Endothelial cell of umbilical vein (primary cell): ENCODE measurements around the gene ARID1B.

Source experiments
- EZH2 ChIP-seq: IDR thresholded peaks from 2 replicates; pipeline ENCODE4 v1.6.1; 2012; ENCODE audit warnings: borderline replicate concordance, low read depth, mild to moderate bottlenecking, moderate library complexity, low read length, inconsistent platforms; ENCODE audit not compliant: severe bottlenecking
- FOS ChIP-seq: IDR thresholded peaks from 2 replicates; pipeline ENCODE4 v1.6.1; 2011; ENCODE audit warnings: mild to moderate bottlenecking, low read length, moderate library complexity, borderline replicate concordance; ENCODE audit not compliant: insufficient read depth
- GATA2 ChIP-seq: IDR thresholded peaks from 2 replicates; pipeline ENCODE4 v1.7.0; 2011; ENCODE audit warnings: low read depth, mild to moderate bottlenecking, moderate library complexity, mixed read lengths, low read length; ENCODE audit not compliant: insufficient read length, insufficient read depth
- JUN ChIP-seq: IDR thresholded peaks from 2 replicates; pipeline ENCODE4 v1.6.1; 2011; ENCODE audit warnings: borderline replicate concordance, low read depth; ENCODE audit not compliant: insufficient read length, insufficient read depth
- MYC ChIP-seq: IDR thresholded peaks from one replicate; pipeline ENCODE4 v1.6.1; 2011; ENCODE audit warnings: mild to moderate bottlenecking, low read depth, low read length
- POLR2A ChIP-seq: IDR thresholded peaks from 2 replicates; pipeline ENCODE4 v1.6.1; 2012; ENCODE audit warnings: low read depth, mild to moderate bottlenecking, control low read depth, low read length
- POLR2AphosphoS5 ChIP-seq: IDR thresholded peaks from 2 replicates; pipeline ENCODE4 v1.6.1; 2012; ENCODE audit warnings: low read depth, mild to moderate bottlenecking, control low read depth, low read length, moderate library complexity; ENCODE audit not compliant: insufficient read depth
- TF ChIP-seq, protein P1 (sequence below), 2 donors: IDR thresholded peaks; 1 replicate in 1 of 2; 2 replicates in 1 of 2; pipeline ENCODE4 v1.5.1; 2011; ENCODE audit warnings: low read length in 2 of 2, mild to moderate bottlenecking in 2 of 2, moderate library complexity in 2 of 2, control low read depth in 1 of 2, inconsistent platforms in 1 of 2, low read depth in 1 of 2; ENCODE audit not compliant: insufficient read depth in 1 of 2; ENCODE audit errors: extremely low read depth in 1 of 2
- TF ChIP-seq, protein P2 (sequence below): IDR thresholded peaks from 2 replicates; pipeline ENCODE4 v1.6.1; 2011; ENCODE audit not compliant: insufficient read depth, insufficient read length

DNA sequence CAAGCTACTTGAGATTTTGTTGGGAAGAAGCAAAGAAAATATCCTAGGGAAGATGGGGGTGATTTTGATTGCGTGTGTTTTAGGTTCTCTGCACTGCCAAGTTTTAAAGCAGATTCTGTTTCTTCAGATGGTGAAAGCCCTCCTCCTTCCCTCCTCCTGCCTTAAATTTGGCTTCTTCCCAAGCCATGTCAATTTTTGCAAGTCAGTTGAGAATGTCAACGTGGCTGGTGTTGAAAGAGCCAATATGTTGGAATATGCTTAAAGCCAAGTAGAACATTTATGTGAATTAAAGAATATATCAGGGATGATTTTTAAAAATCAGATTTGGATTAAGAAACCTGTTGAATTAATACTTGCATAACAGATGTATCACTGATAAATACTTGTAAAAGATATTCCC lies 270.8 kb downstream of the ARID1B start:
- TF ChIP-seq JUN = no peak
- TF ChIP-seq, protein P1, sequence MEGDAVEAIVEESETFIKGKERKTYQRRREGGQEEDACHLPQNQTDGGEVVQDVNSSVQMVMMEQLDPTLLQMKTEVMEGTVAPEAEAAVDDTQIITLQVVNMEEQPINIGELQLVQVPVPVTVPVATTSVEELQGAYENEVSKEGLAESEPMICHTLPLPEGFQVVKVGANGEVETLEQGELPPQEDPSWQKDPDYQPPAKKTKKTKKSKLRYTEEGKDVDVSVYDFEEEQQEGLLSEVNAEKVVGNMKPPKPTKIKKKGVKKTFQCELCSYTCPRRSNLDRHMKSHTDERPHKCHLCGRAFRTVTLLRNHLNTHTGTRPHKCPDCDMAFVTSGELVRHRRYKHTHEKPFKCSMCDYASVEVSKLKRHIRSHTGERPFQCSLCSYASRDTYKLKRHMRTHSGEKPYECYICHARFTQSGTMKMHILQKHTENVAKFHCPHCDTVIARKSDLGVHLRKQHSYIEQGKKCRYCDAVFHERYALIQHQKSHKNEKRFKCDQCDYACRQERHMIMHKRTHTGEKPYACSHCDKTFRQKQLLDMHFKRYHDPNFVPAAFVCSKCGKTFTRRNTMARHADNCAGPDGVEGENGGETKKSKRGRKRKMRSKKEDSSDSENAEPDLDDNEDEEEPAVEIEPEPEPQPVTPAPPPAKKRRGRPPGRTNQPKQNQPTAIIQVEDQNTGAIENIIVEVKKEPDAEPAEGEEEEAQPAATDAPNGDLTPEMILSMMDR (IDR thresholded peaks at IDR 0.05; ENCODE audit: extremely low read depth in 1 of 2, insufficient read depth in 1 of 2, low read depth in 1 of 2, low read length in 2 of 2) = no peak
- no peak for TF ChIP-seq POLR2A
- TF ChIP-seq, protein P2, sequence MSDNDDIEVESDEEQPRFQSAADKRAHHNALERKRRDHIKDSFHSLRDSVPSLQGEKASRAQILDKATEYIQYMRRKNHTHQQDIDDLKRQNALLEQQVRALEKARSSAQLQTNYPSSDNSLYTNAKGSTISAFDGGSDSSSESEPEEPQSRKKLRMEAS = no peak
- no peak for TF ChIP-seq EZH2
- TF ChIP-seq POLR2AphosphoS5 = no peak
- no peak for TF ChIP-seq MYC
- no peak for TF ChIP-seq FOS
- no peak for TF ChIP-seq GATA2
